K562 (cell line): ENCODE results near the gene ZNF548. TPM values are rescaled to one million over a fixed set of nuclear protein-coding genes. Genes with fewer than 3 reads are reported as not detected.

Experiments used
- ATF6 ChIP-seq: sonication (generic); formaldehyde crosslinking; IDR thresholded peaks from 2 replicates; pipeline ENCODE4 v1.4.0; 2020; ENCODE audit warnings: mild to moderate bottlenecking, missing genetic modification reagents
- CHD2 ChIP-seq: IDR thresholded peaks from 2 replicates; pipeline ENCODE4 v1.6.1; 2011; ENCODE audit warnings: low read depth, low read length
- GATAD2A ChIP-seq: fragments of 450-650 bp; IDR thresholded peaks from 2 replicates; pipeline ENCODE4 v1.6.1; 2017
- HNRNPH1 ChIP-seq: fragments of 200-400 bp; formaldehyde crosslinking; optimal IDR thresholded peaks from 2 replicates; pipeline ENCODE3; 2017; ENCODE audit warnings: low read depth, mild to moderate bottlenecking, low read length, moderate library complexity
- HSF4 ChIP-seq: fragments of 250-450 bp; sonication (Bioruptor Pico); IDR thresholded peaks from 2 replicates; pipeline ENCODE4 v2.1.2; 2022; ENCODE audit warnings: mild to moderate bottlenecking, moderate library complexity, borderline replicate concordance
- MBD2 ChIP-seq: sonication (generic); IDR thresholded peaks from 2 replicates; pipeline ENCODE4 v1.6.1; 2016; ENCODE audit warnings: low read depth, borderline replicate concordance
- MCM2 ChIP-seq: fragments of 450-650 bp; IDR thresholded peaks from 2 replicates; pipeline ENCODE4 v1.6.1; 2017; ENCODE audit warnings: low read depth, mild to moderate bottlenecking
- MYNN ChIP-seq, 2 experiments: sonication (generic); formaldehyde crosslinking in 1 of 2; IDR thresholded peaks; 2 replicates each; pipeline versions ENCODE4 v1.5.0 to v1.6.1; 2016 to 2020; ENCODE audit warnings: antibody characterized with exemption in 1 of 2, missing genetic modification reagents in 1 of 2
- NFIX ChIP-seq: fragments of 250-450 bp; sonication (Bioruptor Pico); IDR thresholded peaks from 2 replicates; pipeline ENCODE4 v1.4.0; 2020; ENCODE audit warnings: low read depth, mild to moderate bottlenecking, moderate library complexity
- TFAP4 ChIP-seq: sonication (generic); formaldehyde crosslinking; IDR thresholded peaks from 2 replicates; pipeline ENCODE4 v1.8.0; 2022; ENCODE audit warnings: missing genetic modification reagents, mild to moderate bottlenecking, moderate library complexity, borderline replicate concordance
- ZBTB49 ChIP-seq: sonication (generic); formaldehyde crosslinking; IDR thresholded peaks from 2 replicates; pipeline ENCODE4 v1.8.0; 2022; ENCODE audit warnings: missing genetic modification reagents, mild to moderate bottlenecking, borderline replicate concordance
- ZFP1 ChIP-seq: fragments of 450-650 bp; formaldehyde crosslinking; IDR thresholded peaks from 2 replicates; pipeline ENCODE4 v1.4.0; 2020; ENCODE audit warnings: mild to moderate bottlenecking, mixed read lengths
- ZFX ChIP-seq: sonication (generic); formaldehyde crosslinking; IDR thresholded peaks from 2 replicates; pipeline ENCODE4 v1.8.0; 2022; ENCODE audit warnings: mild to moderate bottlenecking, missing genetic modification reagents, moderate library complexity
- ZHX1 ChIP-seq: fragments of 150-350 bp; conservative IDR thresholded peaks from 2 replicates; pipeline ENCODE4 v1.6.1; 2014; ENCODE audit warnings: low read length
- ZNF133 ChIP-seq: fragments of 250-450 bp; sonication (Bioruptor Pico); IDR thresholded peaks from 2 replicates; pipeline ENCODE4 v1.4.0; 2020; ENCODE audit warnings: mild to moderate bottlenecking
- ZNF408 ChIP-seq: fragments of 250-450 bp; sonication (Bioruptor Pico); IDR thresholded peaks from 2 replicates; pipeline ENCODE4 v1.4.0; 2020; ENCODE audit warnings: low read depth, mild to moderate bottlenecking, moderate library complexity
- ZNF431 ChIP-seq: sonication (generic); formaldehyde crosslinking; IDR thresholded peaks from 2 replicates; pipeline ENCODE4 v1.8.0; 2022; ENCODE audit warnings: mild to moderate bottlenecking, missing genetic modification reagents
- ZNF584 ChIP-seq: fragments of 200-800 bp; sonication (Bioruptor generic); IDR thresholded peaks from 2 replicates; pipeline ENCODE4 v1.6.1; 2016; ENCODE audit warnings: low read depth, mild to moderate bottlenecking, missing genetic modification characterization, missing compliant biosample characterization
- polyA plus RNA-seq, 8 experiments: library from polyadenylated mRNA; depleted of rRNA in 4 of 8; stranded (reverse) in 5 of 8; unstranded in 3 of 8; fragments of >200 nt; fragmentation: Nextera tagmentation in 2 of 8; fragmentation: Illumina TruSeq in 1 of 8; extraction: Ambion mirVana in 2 of 8; extraction: Trizol in 1 of 8; gene quantifications; 2 replicates each; pipeline versions ENCODE4 v1.2.1 to v1.2.3, GENCODE V29; 2011 to 2014; ENCODE audit warnings: inconsistent platforms in 1 of 8, missing spikeins in 1 of 8
- total RNA-seq, 7 experiments: library from RNA; depleted of rRNA in 6 of 7; stranded (reverse); fragments of >200 nt in 6 of 7; fragmentation: Illumina TruSeq in 2 of 7; extraction: Trizol in 2 of 7; gene quantifications; 2 replicates each; pipeline versions ENCODE4 v1.2.1 to v1.2.3, GENCODE V29; 2011 to 2021; ENCODE audit warnings: low replicate concordance in 1 of 7

The ZNF548 gene
- total and polyA plus RNA-seq, 9 of the 15 experiments (the other 6 are each of a cell fraction or from before 2014, with no cell fraction given): 1.5 to 8.7 (median 4.5) TPM

GRCh38 chr19:57410877-57411671 lies 21.4 kb downstream of the ZNF548 start, which contains the start of gene ZNF17 (continued):
- TF ChIP-seq ATF6 (CRISPR knock-in tag): no peak
- TF ChIP-seq ZNF133: no peak
- TF ChIP-seq MYNN (IDR thresholded peaks at IDR 0.05): no peak
- no peak for TF ChIP-seq MYNN (CRISPR knock-in tag; IDR thresholded peaks at IDR 0.05)
- no peak for TF ChIP-seq ZFP1 (CRISPR knock-in tag)
- TF ChIP-seq HSF4: no peak
- no peak for TF ChIP-seq ZNF584
- no peak for TF ChIP-seq HNRNPH1
- no peak for TF ChIP-seq ZBTB49
- peak; percentile 96 for TF ChIP-seq MBD2
- no peak for TF ChIP-seq NFIX (CRISPR knock-in tag)
- TF ChIP-seq ZNF408 (CRISPR knock-in tag): no peak
- TF ChIP-seq MCM2: no peak
- no peak for TF ChIP-seq CHD2
- no peak for TF ChIP-seq ZFX
- no peak for TF ChIP-seq GATAD2A
- no peak for TF ChIP-seq ZNF431 (CRISPR knock-in tag)
- no peak for TF ChIP-seq TFAP4 (CRISPR knock-in tag)
- TF ChIP-seq ZHX1: no peak
